PC-3 (cell line): Measurements from ENCODE around the gene PHF12.

Source experiments
- EZH2 ChIP-seq: fragments of 300-600 bp; sonication (generic); IDR thresholded peaks from one replicate; pipeline ENCODE4 v1.6.1; 2017; ENCODE audit warnings: antibody characterized with exemption, mild to moderate bottlenecking, low read length; ENCODE audit not compliant: unreplicated experiment
- EZH2phosphoT487 ChIP-seq: fragments of 300-600 bp; sonication (generic); IDR thresholded peaks from 2 replicates; pipeline ENCODE4 v1.6.1; 2018; ENCODE audit warnings: mild to moderate bottlenecking, antibody characterized with exemption, low read length, borderline replicate concordance
- TF ChIP-seq, protein P1 (sequence below): fragments of 300-600 bp; sonication (generic); conservative IDR thresholded peaks from 2 replicates; pipeline ENCODE4 v1.5.1; 2017; ENCODE audit warnings: antibody characterized with exemption, low read depth, mild to moderate bottlenecking, low read length

DNA sequence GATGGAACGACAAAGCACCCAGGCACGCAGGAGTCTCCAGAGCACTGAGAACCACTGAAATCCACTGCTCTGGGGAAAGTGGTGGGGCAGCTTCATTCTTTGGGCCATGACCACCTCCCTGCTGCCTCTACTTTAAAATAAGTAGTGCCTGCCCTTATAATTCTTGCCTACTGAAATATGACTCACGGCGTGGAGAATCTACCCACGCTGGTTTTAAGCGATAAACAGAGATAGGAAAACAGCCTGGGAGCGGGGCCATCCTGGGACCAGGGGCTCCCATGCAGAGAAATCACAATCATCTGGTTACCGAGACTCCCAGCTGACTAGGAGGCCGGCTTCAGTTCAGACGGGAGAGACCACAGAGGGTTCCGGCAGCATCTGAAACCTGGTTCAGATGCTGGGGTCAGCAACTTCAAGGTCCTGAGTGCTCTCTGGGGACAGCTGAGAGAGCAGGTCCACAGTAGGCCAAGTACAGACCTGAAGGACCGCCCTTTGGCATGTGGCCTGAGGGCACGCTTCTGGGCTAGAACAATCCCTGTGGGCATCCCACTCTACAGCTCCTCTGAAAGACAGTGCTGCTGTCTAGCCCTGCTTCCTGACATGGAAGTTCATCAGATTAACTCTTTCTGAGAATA, 39.8 kb downstream of the PHF12 start:
- TF ChIP-seq, protein P1, sequence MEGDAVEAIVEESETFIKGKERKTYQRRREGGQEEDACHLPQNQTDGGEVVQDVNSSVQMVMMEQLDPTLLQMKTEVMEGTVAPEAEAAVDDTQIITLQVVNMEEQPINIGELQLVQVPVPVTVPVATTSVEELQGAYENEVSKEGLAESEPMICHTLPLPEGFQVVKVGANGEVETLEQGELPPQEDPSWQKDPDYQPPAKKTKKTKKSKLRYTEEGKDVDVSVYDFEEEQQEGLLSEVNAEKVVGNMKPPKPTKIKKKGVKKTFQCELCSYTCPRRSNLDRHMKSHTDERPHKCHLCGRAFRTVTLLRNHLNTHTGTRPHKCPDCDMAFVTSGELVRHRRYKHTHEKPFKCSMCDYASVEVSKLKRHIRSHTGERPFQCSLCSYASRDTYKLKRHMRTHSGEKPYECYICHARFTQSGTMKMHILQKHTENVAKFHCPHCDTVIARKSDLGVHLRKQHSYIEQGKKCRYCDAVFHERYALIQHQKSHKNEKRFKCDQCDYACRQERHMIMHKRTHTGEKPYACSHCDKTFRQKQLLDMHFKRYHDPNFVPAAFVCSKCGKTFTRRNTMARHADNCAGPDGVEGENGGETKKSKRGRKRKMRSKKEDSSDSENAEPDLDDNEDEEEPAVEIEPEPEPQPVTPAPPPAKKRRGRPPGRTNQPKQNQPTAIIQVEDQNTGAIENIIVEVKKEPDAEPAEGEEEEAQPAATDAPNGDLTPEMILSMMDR: no peak
- TF ChIP-seq EZH2phosphoT487 (no peak), EZH2 (no peak)
